Keratinocyte (primary cell): ENCODE results near the gene SMPD3. TPM values are rescaled to one million over a fixed set of nuclear protein-coding genes. Genes with fewer than 3 reads are reported as not detected.

Experiments used
- DNase-seq: peaks from one replicate; pipeline ENCODE4 v3.0.0-alpha.2; 2011; ENCODE audit warnings: low read depth, missing footprints, low spot score
- FAIRE-seq: peaks from 2 replicates; lab custom pipeline; 2011; peaks lifted over from hg19 to GRCh38; lab: Jason Lieb, UNC
- H2AFZ ChIP-seq: 2 replicates; pipeline ENCODE4 v1.6.0; 2012; ENCODE audit warnings: low read length, control low read depth, inconsistent platforms; ENCODE audit not compliant: control insufficient read depth
- H3K27ac ChIP-seq: 2 replicates; pipeline ENCODE4 v1.5.1; 2011; ENCODE audit warnings: low read length; ENCODE audit not compliant: control insufficient read depth, insufficient read depth
- H3K27me3 ChIP-seq: 3 replicates; pipeline ENCODE4 v1.6.0; 2011; ENCODE audit warnings: low read length; ENCODE audit not compliant: control insufficient read depth, insufficient read depth; ENCODE audit errors: extremely low read depth
- H3K36me3 ChIP-seq, 2 experiments: 2 replicates in 1 of 2; 3 replicates in 1 of 2; pipeline ENCODE4 v1.5.1; 2011; ENCODE audit warnings: low read length in 2 of 2, mild to moderate bottlenecking in 1 of 2; ENCODE audit not compliant: control insufficient read depth in 2 of 2, insufficient read depth in 2 of 2; ENCODE audit errors: extremely low read depth in 1 of 2
- H3K4me1 ChIP-seq: 3 replicates; pipeline ENCODE4 v1.5.1; 2011; ENCODE audit warnings: low read length; ENCODE audit not compliant: control insufficient read depth, insufficient read depth; ENCODE audit errors: extremely low read depth
- H3K4me2 ChIP-seq: 3 replicates; pipeline ENCODE4 v1.6.0; 2011; ENCODE audit warnings: low read depth, low read length; ENCODE audit not compliant: control insufficient read depth, insufficient read depth; ENCODE audit errors: extremely low read depth
- H3K4me3 ChIP-seq, 3 experiments: fragments of 200-600 bp in 1 of 3; sonication (generic) in 1 of 3; 2 replicates in 2 of 3; 3 replicates in 1 of 3; pipeline ENCODE4 v1.5.1; 2011 to 2016; ENCODE audit warnings: low read length in 3 of 3, mild to moderate bottlenecking in 3 of 3, control low read depth in 2 of 3, inconsistent platforms in 1 of 3, low read depth in 1 of 3, mixed read lengths in 1 of 3, mixed run types in 1 of 3, moderate library complexity in 1 of 3; ENCODE audit not compliant: control insufficient read depth in 2 of 3, insufficient read depth in 2 of 3; ENCODE audit errors: extremely low read depth in 1 of 3
- H3K79me2 ChIP-seq: 2 replicates; pipeline ENCODE4 v1.6.0; 2012; ENCODE audit warnings: low read length; ENCODE audit not compliant: control insufficient read depth, insufficient read depth
- H3K9ac ChIP-seq: 3 replicates; pipeline ENCODE4 v1.6.0; 2011; ENCODE audit warnings: low read length; ENCODE audit not compliant: control insufficient read depth, insufficient read depth; ENCODE audit errors: extremely low read depth
- H3K9me1 ChIP-seq: 3 replicates; pipeline ENCODE4 v1.6.0; 2011; ENCODE audit warnings: low read length; ENCODE audit not compliant: control insufficient read depth, insufficient read depth; ENCODE audit errors: extremely low read depth
- H3K9me3 ChIP-seq: 2 replicates; pipeline ENCODE4 v1.5.1; 2012; ENCODE audit warnings: low read depth, low read length; ENCODE audit not compliant: control insufficient read depth
- H4K20me1 ChIP-seq: 3 replicates; pipeline ENCODE4 v1.6.0; 2011; ENCODE audit warnings: low read length; ENCODE audit not compliant: control insufficient read depth, insufficient read depth; ENCODE audit errors: extremely low read depth
- EZH2 ChIP-seq: IDR thresholded peaks from one replicate; pipeline ENCODE4 v1.6.1; 2012; ENCODE audit warnings: inconsistent platforms, mild to moderate bottlenecking, low read length, moderate library complexity
- dilution Hi-C: fragments of 300-500 bp; cut with MboI; formaldehyde crosslinking; loops from one replicate; pipeline ENCODE4 v1.7.0; 2020; ENCODE audit warnings: low sequenced_read_pairs; ENCODE audit not compliant: extremely low pct_ligation_motif_present
- polyA plus RNA-seq, 5 experiments: library from polyadenylated mRNA; depleted of rRNA in 3 of 5; stranded (reverse) in 3 of 5; stranded (forward) in 1 of 5; unstranded in 1 of 5; fragments of >200 nt; gene quantifications; 1 replicate in 1 of 5; 2 replicates in 3 of 5; 3 replicates in 1 of 5; pipeline versions ENCODE4 v1.2.1 to v1.2.3, GENCODE V29; 2011 to 2012; ENCODE audit warnings: missing spikeins in 2 of 5, low read depth in 1 of 5, low replicate concordance in 1 of 5
- TF ChIP-seq, protein P1 (sequence below), 3 experiments: IDR thresholded peaks in 1 of 3; conservative IDR thresholded peaks in 1 of 3; optimal IDR thresholded peaks in 1 of 3; 2 replicates in 2 of 3; 3 replicates in 1 of 3; pipeline versions ENCODE3 to v1.5.1; 2011; ENCODE audit warnings: low read length in 3 of 3, mild to moderate bottlenecking in 3 of 3, moderate library complexity in 2 of 3, control low read depth in 1 of 3, inconsistent platforms in 1 of 3; ENCODE audit not compliant: insufficient read depth in 2 of 3; ENCODE audit errors: extremely low read depth in 1 of 3

SMPD3 gene
- polyA plus RNA-seq, 1 donor (not counting 4 experiments of a cell fraction or from before 2014, with no cell fraction given): 0.34 TPM

DNA sequence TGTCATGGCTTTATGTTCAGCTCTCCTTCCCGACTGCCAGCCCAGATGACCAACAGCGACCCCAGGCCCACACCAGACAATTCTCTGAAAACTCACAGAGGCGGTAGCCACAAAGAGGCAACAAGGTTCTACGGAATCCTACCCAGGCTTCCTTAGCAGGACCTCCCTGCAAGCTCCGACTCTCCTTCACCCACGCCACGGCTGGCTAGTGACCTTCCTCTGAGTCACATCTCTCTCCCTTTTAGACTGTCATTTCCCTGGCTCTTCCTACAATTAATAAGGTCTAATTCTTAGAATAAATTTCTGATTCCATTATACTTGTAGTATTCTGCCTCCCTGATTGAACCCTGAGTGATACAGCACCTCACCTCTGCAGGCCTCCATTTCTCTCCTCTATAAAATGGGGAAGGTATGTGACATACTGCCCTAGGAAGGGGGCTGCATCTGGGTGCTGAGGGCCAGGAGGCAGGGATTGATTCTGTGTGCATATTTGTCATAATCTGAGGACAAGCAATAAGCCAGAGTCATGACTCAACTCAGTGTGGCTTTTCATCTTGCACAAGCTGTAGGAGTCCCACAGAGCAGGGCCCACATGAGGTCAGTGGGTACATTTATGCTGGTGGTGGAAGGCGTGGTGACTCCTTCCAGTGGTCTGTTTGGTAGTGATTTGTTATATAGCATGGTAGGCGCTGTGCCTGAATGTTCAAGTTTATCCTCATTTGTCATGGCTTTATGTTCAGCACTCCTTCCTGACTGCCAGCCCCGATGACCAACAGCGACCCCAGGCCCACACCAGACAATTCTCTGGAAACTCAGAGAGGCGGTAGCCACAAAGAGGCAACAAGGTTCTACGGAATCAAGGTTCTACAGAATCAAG, 46.2 kb downstream of the SMPD3 start:
- DNase-seq (no peak), FAIRE-seq (no peak)
- Histone ChIP-seq H3K9me3 (no peaks in the 10 kb centered on the region), H3K4me2 (no peak overlapping the region), H3K79me2 (no peaks in the 10 kb centered on the region), H4K20me1 (no peaks in the 10 kb centered on the region), H3K9ac (no peak overlapping the region), H3K4me1 (no peaks in the 10 kb centered on the region), H3K27ac (no peak overlapping the region), H3K9me1 (no peaks in the 10 kb centered on the region), H3K27me3 (peaks cover 22% of the 10 kb centered on the region), H2AFZ (no peak overlapping the region), H3K36me3 (no peaks in the 10 kb centered on the region), H3K4me3 (no peak overlapping the region)
- dilution Hi-C loops: no loop called here
- TF ChIP-seq, protein P1, sequence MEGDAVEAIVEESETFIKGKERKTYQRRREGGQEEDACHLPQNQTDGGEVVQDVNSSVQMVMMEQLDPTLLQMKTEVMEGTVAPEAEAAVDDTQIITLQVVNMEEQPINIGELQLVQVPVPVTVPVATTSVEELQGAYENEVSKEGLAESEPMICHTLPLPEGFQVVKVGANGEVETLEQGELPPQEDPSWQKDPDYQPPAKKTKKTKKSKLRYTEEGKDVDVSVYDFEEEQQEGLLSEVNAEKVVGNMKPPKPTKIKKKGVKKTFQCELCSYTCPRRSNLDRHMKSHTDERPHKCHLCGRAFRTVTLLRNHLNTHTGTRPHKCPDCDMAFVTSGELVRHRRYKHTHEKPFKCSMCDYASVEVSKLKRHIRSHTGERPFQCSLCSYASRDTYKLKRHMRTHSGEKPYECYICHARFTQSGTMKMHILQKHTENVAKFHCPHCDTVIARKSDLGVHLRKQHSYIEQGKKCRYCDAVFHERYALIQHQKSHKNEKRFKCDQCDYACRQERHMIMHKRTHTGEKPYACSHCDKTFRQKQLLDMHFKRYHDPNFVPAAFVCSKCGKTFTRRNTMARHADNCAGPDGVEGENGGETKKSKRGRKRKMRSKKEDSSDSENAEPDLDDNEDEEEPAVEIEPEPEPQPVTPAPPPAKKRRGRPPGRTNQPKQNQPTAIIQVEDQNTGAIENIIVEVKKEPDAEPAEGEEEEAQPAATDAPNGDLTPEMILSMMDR (optimal IDR thresholded peaks at IDR 0.05 in 1 of 3, IDR thresholded peaks at IDR 0.05 in 1 of 3, conservative IDR thresholded peaks at IDR 0.05 in 1 of 3; ENCODE audit: extremely low read depth in 1 of 3, insufficient read depth in 2 of 3, low read length in 3 of 3): no peak
- no peak for TF ChIP-seq EZH2

DNA sequence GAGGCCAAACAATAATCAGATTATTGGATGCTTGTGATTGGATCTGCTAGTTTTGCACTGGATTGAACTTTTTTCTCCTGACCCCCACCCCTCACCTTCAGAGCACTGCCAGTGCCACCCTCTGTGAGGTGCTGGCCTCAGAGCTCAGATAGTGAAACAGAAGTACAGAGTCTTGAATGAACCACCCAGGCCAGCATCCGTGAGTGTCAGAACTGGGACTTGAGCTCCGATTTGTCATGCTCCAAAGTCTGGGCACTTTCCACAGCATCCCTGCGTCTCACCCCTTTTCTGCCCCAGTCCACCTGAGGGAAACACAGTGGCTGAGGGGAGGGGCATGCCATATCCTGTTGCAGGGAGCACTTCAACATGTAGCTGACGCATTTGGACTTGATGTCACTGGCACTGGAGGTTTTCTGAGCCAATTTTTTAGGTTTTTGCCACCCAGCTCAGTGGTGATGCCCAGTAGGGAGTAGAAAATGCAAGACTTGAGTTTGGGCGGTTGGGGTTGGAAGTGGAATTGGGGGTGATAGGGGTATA, 47.3 kb downstream of the SMPD3 start:
- dilution Hi-C loops: no loop called here
- H3K79me2 ChIP-seq: no peaks in the 10 kb centered on the region
- no peak overlapping the region for H3K27ac ChIP-seq
- H3K27me3 ChIP-seq: peaks cover 13% of the 10 kb centered on the region
- H2AFZ ChIP-seq: no peak overlapping the region
- no peaks in the 10 kb centered on the region for H3K4me1 ChIP-seq
- H3K4me2 ChIP-seq: no peak overlapping the region
- H3K36me3 ChIP-seq: no peaks in the 10 kb centered on the region
- TF ChIP-seq, protein P1 (optimal IDR thresholded peaks at IDR 0.05 in 1 of 3, IDR thresholded peaks at IDR 0.05 in 1 of 3, conservative IDR thresholded peaks at IDR 0.05 in 1 of 3; ENCODE audit: extremely low read depth in 1 of 3, insufficient read depth in 2 of 3, low read length in 3 of 3): no peak
- TF ChIP-seq EZH2: no peak
- no peaks in the 10 kb centered on the region for H3K9me3 ChIP-seq
- H4K20me1 ChIP-seq: no peaks in the 10 kb centered on the region
- no peak overlapping the region for H3K9ac ChIP-seq
- FAIRE-seq (no peak), DNase-seq (no peak)
- no peak overlapping the region for H3K4me3 ChIP-seq
- H3K9me1 ChIP-seq: no peaks in the 10 kb centered on the region
